SK-N-SH treated with all-trans-retinoic acid at 6 μM for 48 hours (cell line): ENCODE results near the gene SPACA6.

Source experiments
- ATAC-seq: fragments of 200-7000 bp; cut with Tn5 transposase; 3 replicates; pipeline ENCODE4 v1.9.1; 2020; ENCODE audit warnings: mild to moderate bottlenecking, moderate library complexity
- ARNTL ChIP-seq: fragments of 450-650 bp; formaldehyde crosslinking; IDR thresholded peaks from 2 replicates; pipeline ENCODE4 v1.5.0; 2020; ENCODE audit warnings: low read depth, mild to moderate bottlenecking, moderate library complexity, borderline replicate concordance
- BACH2 ChIP-seq: fragments of 250-450 bp; sonication (Bioruptor Pico); IDR thresholded peaks from 2 replicates; pipeline ENCODE4 v1.9.0; 2021; ENCODE audit warnings: mild to moderate bottlenecking, borderline replicate concordance
- CREB5 ChIP-seq: fragments of 250-450 bp; sonication (Bioruptor Pico); IDR thresholded peaks from 2 replicates; pipeline ENCODE4 v1.5.1; 2020; ENCODE audit warnings: low read depth, mild to moderate bottlenecking, moderate library complexity
- CSDC2 ChIP-seq: fragments of 250-450 bp; sonication (Bioruptor Pico); IDR thresholded peaks from 2 replicates; pipeline ENCODE4 v1.5.0; 2020; ENCODE audit warnings: mild to moderate bottlenecking, moderate library complexity
- CSRNP3 ChIP-seq: fragments of 250-450 bp; sonication (Bioruptor Pico); IDR thresholded peaks from 2 replicates; pipeline ENCODE4 v1.5.1; 2021; ENCODE audit warnings: mild to moderate bottlenecking, moderate library complexity
- ESRRG ChIP-seq: fragments of 250-450 bp; sonication (Bioruptor Pico); IDR thresholded peaks from 2 replicates; pipeline ENCODE4 v1.6.1; 2021; ENCODE audit warnings: mild to moderate bottlenecking
- GLIS3 ChIP-seq: fragments of 250-450 bp; sonication (Bioruptor Pico); IDR thresholded peaks from 2 replicates; pipeline ENCODE4 v1.5.0; 2020; ENCODE audit warnings: mild to moderate bottlenecking, moderate library complexity
- ISL1 ChIP-seq: fragments of 250-450 bp; sonication (Bioruptor Pico); IDR thresholded peaks from 2 replicates; pipeline ENCODE4 v2.1.2; 2022; ENCODE audit warnings: mild to moderate bottlenecking, moderate library complexity
- OSR1 ChIP-seq: fragments of 250-450 bp; sonication (Bioruptor Pico); IDR thresholded peaks from 2 replicates; pipeline ENCODE4 v1.8.0; 2022; ENCODE audit warnings: moderate library complexity, mild to moderate bottlenecking, inconsistent platforms
- PATZ1 ChIP-seq: fragments of 250-450 bp; sonication (Bioruptor Pico); IDR thresholded peaks from 2 replicates; pipeline ENCODE4 v1.8.0; 2020; ENCODE audit warnings: mild to moderate bottlenecking, moderate library complexity, borderline replicate concordance
- POU6F1 ChIP-seq: fragments of 250-450 bp; sonication (Bioruptor Pico); IDR thresholded peaks from 2 replicates; pipeline ENCODE4 v1.8.0; 2021; ENCODE audit warnings: low read depth, mild to moderate bottlenecking, moderate library complexity, borderline replicate concordance
- PPARA ChIP-seq: fragments of 250-450 bp; sonication (Bioruptor Pico); IDR thresholded peaks from 2 replicates; pipeline ENCODE4 v1.5.0; 2020; ENCODE audit warnings: mild to moderate bottlenecking, borderline replicate concordance
- RARB ChIP-seq: fragments of 250-450 bp; sonication (Bioruptor Pico); IDR thresholded peaks from 2 replicates; pipeline ENCODE4 v1.8.0; 2021; ENCODE audit warnings: mild to moderate bottlenecking, moderate library complexity
- SNAI2 ChIP-seq: fragments of 250-450 bp; sonication (Bioruptor Pico); IDR thresholded peaks from 2 replicates; pipeline ENCODE4 v1.5.0; 2020; ENCODE audit warnings: mild to moderate bottlenecking, moderate library complexity
- TOX ChIP-seq: fragments of 250-450 bp; sonication (Bioruptor Pico); IDR thresholded peaks from 2 replicates; pipeline ENCODE4 v1.8.0; 2021; ENCODE audit warnings: mild to moderate bottlenecking, moderate library complexity, borderline replicate concordance
- TSHZ2 ChIP-seq: fragments of 250-450 bp; sonication (Bioruptor Pico); IDR thresholded peaks from 2 replicates; pipeline ENCODE4 v1.5.0; 2020; ENCODE audit warnings: mild to moderate bottlenecking, moderate library complexity
- ZC3H10 ChIP-seq: fragments of 250-450 bp; sonication (Bioruptor Pico); IDR thresholded peaks from 2 replicates; pipeline ENCODE4 v1.5.1; 2021; ENCODE audit warnings: mild to moderate bottlenecking, moderate library complexity
- ZFP3 ChIP-seq: fragments of 250-450 bp; sonication (Bioruptor Pico); IDR thresholded peaks from 2 replicates; pipeline ENCODE4 v1.5.0; 2020; ENCODE audit warnings: mild to moderate bottlenecking, moderate library complexity
- ZNF565 ChIP-seq: fragments of 450-650 bp; formaldehyde crosslinking; conservative IDR thresholded peaks from 2 replicates; pipeline ENCODE4 v1.5.0; 2020; ENCODE audit warnings: low read depth, mild to moderate bottlenecking, moderate library complexity
- ZNF70 ChIP-seq: fragments of 450-650 bp; formaldehyde crosslinking; IDR thresholded peaks from 2 replicates; pipeline ENCODE4 v1.5.0; 2020; ENCODE audit warnings: mild to moderate bottlenecking, moderate library complexity

The SPACA6 gene

GRCh38 chr19:51749979-51750378, 56.8 kb downstream of the SPACA6 start:
- no peak for ATAC-seq
- no peak for TF ChIP-seq ARNTL (CRISPR knock-in tag)
- TF ChIP-seq TSHZ2 (CRISPR knock-in tag) = no peak
- TF ChIP-seq CSDC2 = no peak
- TF ChIP-seq OSR1 (CRISPR knock-in tag) = no peak
- TF ChIP-seq ZFP3 (CRISPR knock-in tag) = no peak
- TF ChIP-seq ZC3H10 (CRISPR knock-in tag) = no peak
- TF ChIP-seq ZNF565 (CRISPR knock-in tag) = no peak
- TF ChIP-seq ZNF70 (CRISPR knock-in tag) = no peak
- no peak for TF ChIP-seq RARB (CRISPR knock-in tag)
- TF ChIP-seq BACH2 (CRISPR knock-in tag) = no peak
- no peak for TF ChIP-seq ESRRG
- TF ChIP-seq SNAI2 (CRISPR knock-in tag) = no peak
- no peak for TF ChIP-seq PATZ1 (CRISPR knock-in tag)

GRCh38 chr19:51750400-51751094, 57.4 kb downstream of the SPACA6 start:
- TF ChIP-seq CSDC2 = no peak
- TF ChIP-seq RARB (CRISPR knock-in tag) = no peak
- TF ChIP-seq PATZ1 (CRISPR knock-in tag) = no peak
- TF ChIP-seq ZFP3 (CRISPR knock-in tag) = no peak
- no peak for TF ChIP-seq ISL1
- no peak for TF ChIP-seq GLIS3 (CRISPR knock-in tag)
- TF ChIP-seq PPARA (CRISPR knock-in tag) = no peak
- no peak for TF ChIP-seq POU6F1 (CRISPR knock-in tag)
- TF ChIP-seq CREB5 = no peak
- ATAC-seq = no peak

GRCh38 chr19:51751655-51752054, 58.5 kb downstream of the SPACA6 start, which contains the start of gene FPR1:
Gene FPR1 (minus strand): TSS chr19:51751878. CDS start chr19:51746994, 4,884 bp downstream.
- no peak for ATAC-seq
- no peak for TF ChIP-seq ZNF565 (CRISPR knock-in tag)
- no peak for TF ChIP-seq CSDC2
- TF ChIP-seq RARB (CRISPR knock-in tag) = no peak
- TF ChIP-seq PATZ1 (CRISPR knock-in tag) = no peak
- TF ChIP-seq ESRRG = no peak
- no peak for TF ChIP-seq SNAI2 (CRISPR knock-in tag)
- no peak for TF ChIP-seq ZFP3 (CRISPR knock-in tag)
- TF ChIP-seq POU6F1 (CRISPR knock-in tag) = no peak
- no peak for TF ChIP-seq ZC3H10 (CRISPR knock-in tag)
- no peak for TF ChIP-seq CSRNP3
- TF ChIP-seq TOX (CRISPR knock-in tag) = no peak
- no peak for TF ChIP-seq CREB5
